GM12878 (cell line): ENCODE results near the gene FGR. TPM values are rescaled to one million over a fixed set of nuclear protein-coding genes. Genes with fewer than 3 reads are reported as not detected.

Experiments
- ATAC-seq: fragments of 200-7000 bp; cut with Tn5 transposase; 3 replicates; pipeline ENCODE4 v1.9.1; 2020; ENCODE audit warnings: mild to moderate bottlenecking, moderate library complexity
- BruUV-seq: library from RNA; stranded (reverse); fragments of 400-500 nt; replicated peaks from 2 replicates; lab custom pipeline; 2021; lab: Mats Ljungman, UMichigan
- CTCF ChIA-PET: fragments of 300-600 bp; sonication (Branson Sonifier 250); formaldehyde crosslinking; extraction: SDS; loops from one replicate; lab custom pipeline; 2021; ENCODE audit warnings: inconsistent platforms; lab: Yijun Ruan, JAX
- POLR2A ChIA-PET: fragments of 350-600 bp; formaldehyde crosslinking; extraction: SDS; loops from one replicate; lab custom pipeline; 2021; ENCODE audit warnings: inconsistent platforms; lab: Charles Lee
- RAD21 ChIA-PET: fragments of 300-600 bp; sonication (Branson Sonifier 250); formaldehyde crosslinking; loops from one replicate; lab custom pipeline; 2023; ENCODE audit warnings: antibody characterized with exemption; ENCODE audit not compliant: unreplicated experiment; lab: Charles Lee
- SMC1A ChIA-PET: fragments of 300-600 bp; sonication (Branson Sonifier 250); formaldehyde crosslinking; loops from one replicate; lab custom pipeline; 2023; ENCODE audit not compliant: unreplicated experiment, uncharacterized antibody; lab: Charles Lee
- DNase-seq: peaks from one replicate; pipeline ENCODE4 v3.0.0-alpha.2; 2011; ENCODE audit warnings: low read depth, low spot score
- FAIRE-seq: peaks from 3 replicates; lab custom pipeline; 2011; peaks lifted over from hg19 to GRCh38; lab: Jason Lieb, UNC
- H2AFZ ChIP-seq: 2 replicates; pipeline ENCODE4 v1.6.0; 2011; ENCODE audit warnings: low read depth, low read length, control low read depth; ENCODE audit not compliant: control insufficient read depth
- H3K27ac ChIP-seq: 2 replicates; pipeline ENCODE4 v1.5.1; 2011; ENCODE audit warnings: control low read depth; ENCODE audit not compliant: control insufficient read depth, insufficient read depth
- H3K27me3 ChIP-seq, 2 experiments: replicated peaks in 1 of 2; 2 replicates each; pipeline versions ENCODE4 v1.6.0 to v1.6.1; 2011; ENCODE audit warnings: low read length in 1 of 2; ENCODE audit not compliant: control insufficient read depth in 2 of 2, insufficient read depth in 2 of 2
- H3K36me3 ChIP-seq, 2 experiments: 2 replicates each; pipeline ENCODE4 v1.5.1; 2011; ENCODE audit warnings: low read length in 1 of 2; ENCODE audit not compliant: control insufficient read depth in 2 of 2, insufficient read depth in 2 of 2
- H3K4me1 ChIP-seq: 2 replicates; pipeline ENCODE4 v1.6.1; 2011; ENCODE audit warnings: mild to moderate bottlenecking, low read length, moderate library complexity, mixed read lengths; ENCODE audit not compliant: control insufficient read depth, insufficient read depth
- H3K4me2 ChIP-seq: 2 replicates; pipeline ENCODE4 v1.6.0; 2011; ENCODE audit warnings: control low read depth; ENCODE audit not compliant: control insufficient read depth, insufficient read depth
- H3K4me3 ChIP-seq: fragments of 200-600 bp; sonication (generic); 2 replicates; pipeline ENCODE4 v1.5.1; 2016
- H3K79me2 ChIP-seq: 2 replicates; pipeline ENCODE4 v1.6.0; 2011; ENCODE audit warnings: low read length; ENCODE audit not compliant: control insufficient read depth, insufficient read depth
- H3K9ac ChIP-seq: 2 replicates; pipeline ENCODE4 v1.8.0; 2011; ENCODE audit warnings: low read length, control low read depth, mixed read lengths; ENCODE audit not compliant: control insufficient read depth, insufficient read depth
- H3K9me3 ChIP-seq: replicated peaks from 3 replicates; pipeline ENCODE4 v1.5.1; 2011; ENCODE audit warnings: mild to moderate bottlenecking, low read length; ENCODE audit not compliant: control insufficient read depth, insufficient read depth
- H4K20me1 ChIP-seq: 2 replicates; pipeline ENCODE4 v1.6.0; 2011; ENCODE audit not compliant: control insufficient read depth, insufficient read depth
- ATF2 ChIP-seq: IDR thresholded peaks from 2 replicates; pipeline ENCODE4 v1.6.1; 2012; ENCODE audit warnings: low read length, inconsistent platforms
- BACH1 ChIP-seq: fragments of 450-650 bp; IDR thresholded peaks from 2 replicates; pipeline ENCODE4 v1.6.1; 2017; ENCODE audit warnings: mild to moderate bottlenecking, borderline replicate concordance
- BHLHE40 ChIP-seq, 2 experiments: fragments of 450-650 bp in 1 of 2; IDR thresholded peaks; 2 replicates each; pipeline ENCODE4 v1.6.1; 2011 to 2017; ENCODE audit warnings: low read depth in 2 of 2, borderline replicate concordance in 1 of 2, improper control_type of control experiment in 1 of 2, low read length in 1 of 2, mild to moderate bottlenecking in 1 of 2
- CEBPZ ChIP-seq: fragments of 150-350 bp; IDR thresholded peaks from 2 replicates; pipeline ENCODE4 v1.6.1; 2016; ENCODE audit warnings: low read depth, low read length
- HDAC2 ChIP-seq: fragments of 200-600 bp; sonication (generic); IDR thresholded peaks from 2 replicates; pipeline ENCODE4 v1.6.1; 2017
- LARP7 ChIP-seq: fragments of 450-650 bp; IDR thresholded peaks from 2 replicates; pipeline ENCODE4 v1.6.1; 2017; ENCODE audit warnings: mild to moderate bottlenecking
- PML ChIP-seq: IDR thresholded peaks from 2 replicates; pipeline ENCODE4 v1.6.1; 2012; ENCODE audit warnings: low read length, inconsistent platforms
- SIX5 ChIP-seq: IDR thresholded peaks from 2 replicates; pipeline ENCODE4 v1.6.1; 2011; ENCODE audit warnings: mild to moderate bottlenecking, low read depth, low read length, moderate library complexity; ENCODE audit not compliant: severe bottlenecking
- WGBS: methylation state at CpG from one replicate; pipeline ENCODE4 v1.1.6; 2016; ENCODE audit warnings: low lambda C conversion rate; ENCODE audit not compliant: insufficient replicate concordance, insufficient coverage; ENCODE audit errors: missing lambda C conversion rate; 5-methylcytosine and 5-hydroxymethylcytosine counted together
- in situ Hi-C: fragments of 300-500 bp; cut with MboI; formaldehyde crosslinking; loops from 9 replicates; pipeline ENCODE4 v1.14.3; 2018; ENCODE audit warnings: mixed read lengths
- intact Hi-C: fragments of 100-400 bp; cut with micrococcal nuclease; formaldehyde crosslinking; loops from one replicate; pipeline ENCODE4 v1.14.2; 2022; ENCODE audit not compliant: unreplicated experiment
- polyA plus RNA-seq, 11 experiments: library from polyadenylated mRNA; depleted of rRNA in 4 of 11; unstranded in 6 of 11; stranded (reverse) in 5 of 11; fragments of >200 nt; fragmentation: Nextera tagmentation in 4 of 11; fragmentation: Illumina TruSeq in 1 of 11; extraction: Ambion mirVana in 4 of 11; extraction: Trizol in 1 of 11; gene quantifications; 1 replicate in 1 of 11; 2 replicates in 10 of 11; pipeline versions ENCODE4 v1.2.1 to v1.2.3, GENCODE V29; 2011 to 2016; ENCODE audit warnings: inconsistent platforms in 2 of 11, missing spikeins in 2 of 11, low read depth in 1 of 11
- total RNA-seq, 4 experiments: library from RNA; depleted of rRNA in 3 of 4; stranded (reverse); fragments of >200 nt in 3 of 4; fragmentation: Illumina TruSeq in 1 of 4; extraction: Trizol in 1 of 4; gene quantifications; 2 replicates each; pipeline versions ENCODE4 v1.2.1 to v1.2.3, GENCODE V29; 2013 to 2021
- TF ChIP-seq, protein P1 (sequence below), 3 experiments: IDR thresholded peaks in 2 of 3; conservative IDR thresholded peaks in 1 of 3; 2 replicates each; pipeline ENCODE4 v1.5.1; 2011; ENCODE audit warnings: low read depth in 3 of 3, low read length in 3 of 3, mild to moderate bottlenecking in 3 of 3, control low read depth in 2 of 3, moderate library complexity in 2 of 3, inconsistent platforms in 1 of 3, mixed read lengths in 1 of 3; ENCODE audit not compliant: control insufficient read depth in 2 of 3, insufficient read depth in 1 of 3; ENCODE audit errors: extremely low read depth in 1 of 3

The FGR gene
- total and polyA plus RNA-seq, 10 of the 15 experiments (the other 5 are each of a cell fraction or from before 2014, with no cell fraction given): 10.9 to 193 (median 74.7) TPM

DNA sequence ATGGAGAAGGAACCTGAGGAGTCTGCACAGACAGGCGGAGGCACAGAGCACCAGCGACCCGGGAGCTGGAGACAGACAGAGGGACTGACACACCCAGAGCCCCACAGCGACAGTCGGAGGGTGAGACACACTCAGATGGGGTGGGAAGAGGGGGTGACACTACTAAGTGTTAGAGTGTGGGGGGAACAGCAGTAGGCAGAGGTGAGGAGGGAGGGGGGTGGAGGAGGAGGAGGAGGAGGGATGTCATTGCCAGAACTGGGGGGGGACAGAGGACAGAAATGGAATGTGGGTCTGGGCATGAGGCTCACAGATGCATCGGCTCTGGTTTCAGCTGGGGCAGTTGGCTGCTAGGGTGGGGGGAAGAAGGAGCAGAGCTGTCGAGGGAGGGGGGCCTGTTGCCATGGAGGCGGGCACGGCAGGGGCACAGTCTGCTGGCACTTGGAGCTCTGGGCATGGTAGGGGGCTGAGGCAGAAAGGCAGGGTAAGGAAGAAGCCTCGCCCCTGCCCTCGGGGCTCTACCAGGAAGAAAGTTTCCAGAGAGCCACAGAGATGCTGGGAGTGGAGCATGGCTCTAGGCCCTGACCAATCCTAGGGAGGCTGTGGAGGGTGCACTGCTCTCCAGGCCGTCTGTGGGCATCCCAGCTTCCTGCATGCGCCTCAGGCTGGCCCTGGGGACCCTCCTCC is 68.4 kb downstream of the FGR start:
- H3K79me2 ChIP-seq: no peaks in the 10 kb centered on the region; the same call in 1 of the 2 replicates
- WGBS: 56% methylated on average over 13 of the region's 13 CpGs
- H3K4me2 ChIP-seq: no peak overlapping the region
- H3K27ac ChIP-seq: no peak overlapping the region
- ATAC-seq (no peak), FAIRE-seq (no peak), DNase-seq (no peak)
- BruUV-seq: no TSS peak
- TF ChIP-seq ATF2 (no peak), PML (no peak), SIX5 (no peak), CEBPZ (no peak), HDAC2 (no peak), BHLHE40 (IDR thresholded peaks at IDR 0.05; ENCODE audit: borderline replicate concordance in 1 of 2, low read depth in 2 of 2, low read length in 1 of 2) (no peak), LARP7 (no peak), BACH1 (no peak)
- TF ChIP-seq, protein P1, sequence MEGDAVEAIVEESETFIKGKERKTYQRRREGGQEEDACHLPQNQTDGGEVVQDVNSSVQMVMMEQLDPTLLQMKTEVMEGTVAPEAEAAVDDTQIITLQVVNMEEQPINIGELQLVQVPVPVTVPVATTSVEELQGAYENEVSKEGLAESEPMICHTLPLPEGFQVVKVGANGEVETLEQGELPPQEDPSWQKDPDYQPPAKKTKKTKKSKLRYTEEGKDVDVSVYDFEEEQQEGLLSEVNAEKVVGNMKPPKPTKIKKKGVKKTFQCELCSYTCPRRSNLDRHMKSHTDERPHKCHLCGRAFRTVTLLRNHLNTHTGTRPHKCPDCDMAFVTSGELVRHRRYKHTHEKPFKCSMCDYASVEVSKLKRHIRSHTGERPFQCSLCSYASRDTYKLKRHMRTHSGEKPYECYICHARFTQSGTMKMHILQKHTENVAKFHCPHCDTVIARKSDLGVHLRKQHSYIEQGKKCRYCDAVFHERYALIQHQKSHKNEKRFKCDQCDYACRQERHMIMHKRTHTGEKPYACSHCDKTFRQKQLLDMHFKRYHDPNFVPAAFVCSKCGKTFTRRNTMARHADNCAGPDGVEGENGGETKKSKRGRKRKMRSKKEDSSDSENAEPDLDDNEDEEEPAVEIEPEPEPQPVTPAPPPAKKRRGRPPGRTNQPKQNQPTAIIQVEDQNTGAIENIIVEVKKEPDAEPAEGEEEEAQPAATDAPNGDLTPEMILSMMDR (IDR thresholded peaks at IDR 0.05 in 2 of 3, conservative IDR thresholded peaks at IDR 0.05 in 1 of 3; ENCODE audit: control insufficient read depth in 2 of 3, extremely low read depth in 1 of 3, insufficient read depth in 1 of 3, low read depth in 3 of 3, low read length in 3 of 3): no peak
- no peaks in the 10 kb centered on the region; a peak in 1 of 4 replicates for H3K36me3 ChIP-seq
- ChIA-PET CTCF (interaction anchor here (1.1 to 5.8 kb wide), 6 partner anchors 9 to 209 kb away, joined by 3 to 71 read pairs (median 4); partner anchors contain the start of gene AHDC1), SMC1A (no interaction called here), RAD21 (no interaction called here), POLR2A (no interaction called here)
- H3K4me1 ChIP-seq: peaks cover 7% of the 10 kb centered on the region
- intact Hi-C loops: no loop called here
- H3K4me3 ChIP-seq: no peak overlapping the region
- H4K20me1 ChIP-seq: no peaks in the 10 kb centered on the region; the same call in 1 of the 2 replicates
- no peak overlapping the region for H3K9ac ChIP-seq
- H3K27me3 ChIP-seq: no peaks in the 10 kb centered on the region
- H3K9me3 ChIP-seq: no peaks in the 10 kb centered on the region
- in situ Hi-C loops: no loop called here
- no peak overlapping the region for H2AFZ ChIP-seq
